ENCODE results near the gene NDRG4.

DNA sequence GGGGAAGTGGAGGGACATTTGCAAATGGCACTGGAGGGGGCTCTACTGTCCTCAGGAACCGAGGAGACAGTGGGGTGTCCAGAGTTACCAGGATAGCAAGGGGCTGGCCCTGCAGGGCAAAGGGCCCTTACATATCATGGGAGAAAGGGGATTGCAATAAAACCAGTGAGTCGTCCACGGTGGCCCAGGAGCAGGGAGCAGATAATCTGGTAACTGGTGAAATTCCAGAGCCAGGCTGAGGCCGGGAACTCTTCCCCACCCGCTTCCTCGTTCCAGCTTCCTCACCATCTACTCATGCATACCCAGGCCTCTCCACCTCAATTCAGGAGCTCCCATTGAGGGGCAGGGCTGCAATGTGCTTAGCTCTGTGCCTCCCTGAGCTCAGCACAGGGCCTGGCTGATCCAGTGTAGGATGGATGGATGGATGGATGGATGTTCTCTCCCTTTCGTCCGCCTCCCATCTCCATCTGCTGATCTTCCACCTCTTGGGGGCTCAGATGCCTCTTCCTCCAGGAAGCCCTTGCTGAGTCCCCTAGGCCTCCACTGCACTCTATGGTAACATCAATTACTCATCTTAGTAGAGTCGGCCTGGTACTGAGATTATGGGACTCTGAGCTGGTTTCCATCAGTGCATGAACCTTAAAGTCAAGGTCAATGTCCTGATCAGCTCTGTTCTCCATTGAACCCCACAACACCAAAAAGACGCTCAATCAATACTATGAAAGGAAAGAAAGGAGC lies 41.2 kb upstream of the NDRG4 start:
- TF ChIP-seq POLR2A (IDR thresholded peaks at IDR 0.05), result no peak
- TF ChIP-seq, protein P1, sequence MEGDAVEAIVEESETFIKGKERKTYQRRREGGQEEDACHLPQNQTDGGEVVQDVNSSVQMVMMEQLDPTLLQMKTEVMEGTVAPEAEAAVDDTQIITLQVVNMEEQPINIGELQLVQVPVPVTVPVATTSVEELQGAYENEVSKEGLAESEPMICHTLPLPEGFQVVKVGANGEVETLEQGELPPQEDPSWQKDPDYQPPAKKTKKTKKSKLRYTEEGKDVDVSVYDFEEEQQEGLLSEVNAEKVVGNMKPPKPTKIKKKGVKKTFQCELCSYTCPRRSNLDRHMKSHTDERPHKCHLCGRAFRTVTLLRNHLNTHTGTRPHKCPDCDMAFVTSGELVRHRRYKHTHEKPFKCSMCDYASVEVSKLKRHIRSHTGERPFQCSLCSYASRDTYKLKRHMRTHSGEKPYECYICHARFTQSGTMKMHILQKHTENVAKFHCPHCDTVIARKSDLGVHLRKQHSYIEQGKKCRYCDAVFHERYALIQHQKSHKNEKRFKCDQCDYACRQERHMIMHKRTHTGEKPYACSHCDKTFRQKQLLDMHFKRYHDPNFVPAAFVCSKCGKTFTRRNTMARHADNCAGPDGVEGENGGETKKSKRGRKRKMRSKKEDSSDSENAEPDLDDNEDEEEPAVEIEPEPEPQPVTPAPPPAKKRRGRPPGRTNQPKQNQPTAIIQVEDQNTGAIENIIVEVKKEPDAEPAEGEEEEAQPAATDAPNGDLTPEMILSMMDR (IDR thresholded peaks at IDR 0.05), result no peak

Data from uterus (tissue), 2 donors.